Inflammatory macrophage treated with lipopolysaccharide for 1 hour (primary cell): Measurements from ENCODE around the gene RHBDD1.

Experiments
- DNase-seq, 2 donors: peaks; one replicate each; pipeline ENCODE4 v3.0.0-alpha.2; 2020 to 2022

RHBDD1 gene

GRCh38 chr2:226888971-226889370, 53.1 kb downstream of the RHBDD1 start:
- DNase-seq = no peak

- DNase-seq = no peak
Observed at GRCh38 chr2:226890286-226890685, 54.4 kb downstream of the RHBDD1 start.

DNA sequence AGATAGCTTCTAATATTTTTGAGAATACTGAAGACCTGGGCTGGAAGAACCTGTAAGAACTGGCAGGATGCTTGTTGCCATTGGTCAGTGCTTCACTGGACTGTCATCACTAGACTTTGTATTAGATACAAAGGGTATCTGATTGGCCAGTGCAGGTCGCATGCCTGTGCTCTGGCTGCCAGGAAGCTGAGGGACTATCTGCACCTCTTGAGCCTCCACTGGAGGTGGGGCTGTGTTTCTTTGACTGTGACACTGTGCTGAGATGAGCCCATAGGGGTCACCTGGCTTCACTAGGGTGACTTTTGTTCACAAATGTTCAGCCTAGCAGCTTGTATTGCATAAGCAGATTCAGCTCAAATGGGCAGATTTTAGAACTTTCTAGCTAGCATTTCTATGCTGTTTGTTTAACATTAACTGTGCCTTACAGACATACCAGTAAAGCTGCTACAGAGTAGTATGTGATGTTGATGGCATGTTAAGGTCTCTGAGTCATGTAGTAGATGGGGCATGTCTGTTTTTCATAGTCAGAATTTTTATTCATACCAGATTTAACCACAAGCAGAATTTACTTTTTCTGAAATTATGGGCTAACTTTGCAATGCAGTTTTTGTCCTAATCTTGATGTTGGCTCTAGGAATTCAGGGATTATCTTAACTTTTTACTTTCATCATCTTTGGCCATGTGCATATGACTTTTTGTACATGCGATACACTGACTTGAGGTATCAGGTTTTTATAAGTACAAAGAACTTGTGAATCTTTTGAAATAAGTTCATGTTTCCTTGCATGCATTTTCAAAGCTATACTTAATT, 56.1 kb downstream of the RHBDD1 start:
- no peak for DNase-seq

GRCh38 chr2:226892729-226893128, 56.9 kb downstream of the RHBDD1 start:
- DNase-seq = no peak

DNA sequence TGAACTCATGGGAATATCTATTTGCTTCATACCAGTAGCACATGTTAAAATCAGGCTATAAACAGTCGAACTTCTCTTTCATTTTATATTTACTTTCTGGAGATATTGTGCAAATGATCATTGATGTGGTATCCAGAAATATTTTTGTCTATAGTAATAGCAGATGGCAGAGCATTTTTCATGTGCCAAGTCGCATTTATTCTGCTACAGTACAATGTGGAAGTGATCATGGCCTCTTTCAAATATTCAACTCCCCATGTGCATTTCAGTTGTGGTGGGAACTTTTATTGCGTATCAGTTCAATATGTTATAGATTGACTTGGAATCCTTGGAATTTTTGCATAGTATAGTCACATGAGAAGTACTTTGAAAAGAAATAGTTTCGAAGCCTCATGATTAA, 57.4 kb downstream of the RHBDD1 start:
- no peak for DNase-seq

GRCh38 chr2:226894752-226895151, 58.9 kb downstream of the RHBDD1 start:
- DNase-seq = no peak

- no peak for DNase-seq
Observed at GRCh38 chr2:226895579-226895978, 59.7 kb downstream of the RHBDD1 start.

GRCh38 chr2:226898121-226898520, 62.3 kb downstream of the RHBDD1 start:
- DNase-seq = no peak

GRCh38 chr2:226898897-226899296, 63.0 kb downstream of the RHBDD1 start:
- DNase-seq = no peak

DNA sequence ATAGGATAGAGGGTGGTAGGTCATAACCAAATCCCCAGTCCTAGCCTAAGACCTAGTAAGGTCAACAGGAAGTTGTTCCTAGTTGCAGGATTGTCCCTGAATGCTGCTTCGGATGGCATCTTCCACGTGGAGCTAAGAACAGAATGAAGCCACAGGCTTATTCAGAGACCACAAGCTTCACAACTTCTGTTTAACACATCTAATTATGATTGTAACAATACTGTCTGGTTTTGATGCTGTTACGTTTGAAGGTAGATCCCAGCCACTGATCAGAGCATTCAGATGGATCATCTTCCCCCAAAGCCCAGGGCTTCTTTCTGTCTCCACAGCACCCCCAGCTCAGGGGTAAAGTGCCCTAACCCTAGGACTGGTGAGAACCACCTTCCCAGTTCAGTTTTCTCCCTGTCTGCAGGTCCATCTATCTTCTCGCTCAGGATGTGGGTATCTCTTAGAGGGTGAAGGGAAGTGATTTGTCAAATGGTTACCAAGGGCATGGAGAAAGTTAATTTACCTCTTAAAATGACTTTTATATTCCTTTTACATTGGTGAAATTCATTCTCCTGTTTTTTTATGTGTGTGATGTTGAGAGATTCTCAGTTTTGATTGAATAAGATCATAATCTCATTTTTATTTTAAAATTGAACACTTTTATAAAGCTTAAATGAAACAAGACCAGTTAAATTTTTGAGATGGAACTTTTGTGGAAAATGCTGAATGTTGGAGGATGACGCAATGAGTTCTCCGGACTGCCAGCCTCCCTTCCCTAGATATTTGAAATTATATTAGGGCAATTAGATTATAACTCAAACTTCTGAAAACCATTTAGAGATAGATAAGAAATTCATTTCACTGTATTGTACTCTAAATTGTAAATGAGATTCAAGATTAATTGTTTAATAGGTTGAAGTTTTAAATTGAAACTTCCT, 66.5 kb downstream of the RHBDD1 start:
- no peak for DNase-seq

DNA sequence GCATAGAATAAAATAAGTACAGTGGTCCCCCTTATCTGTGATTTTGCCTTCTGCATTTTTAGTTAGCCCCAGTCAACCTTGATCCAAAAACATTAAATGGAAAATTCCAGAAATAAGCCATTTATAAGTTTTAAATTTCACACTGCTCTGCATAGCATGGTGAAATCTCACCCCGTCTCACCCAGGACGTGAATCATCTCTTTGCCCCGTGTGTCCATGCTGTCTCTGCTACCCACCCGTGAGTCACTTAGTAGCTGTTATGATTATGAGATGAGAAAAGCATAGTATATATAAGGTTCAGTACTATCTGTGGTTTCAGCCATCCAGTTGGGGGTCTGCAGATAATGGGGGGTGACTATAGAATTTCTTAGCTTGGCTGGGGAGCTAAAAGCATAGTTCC, 67.3 kb downstream of the RHBDD1 start:
- no peak for DNase-seq

GRCh38 chr2:226904592-226904991, 68.7 kb downstream of the RHBDD1 start:
- no peak for DNase-seq

DNA sequence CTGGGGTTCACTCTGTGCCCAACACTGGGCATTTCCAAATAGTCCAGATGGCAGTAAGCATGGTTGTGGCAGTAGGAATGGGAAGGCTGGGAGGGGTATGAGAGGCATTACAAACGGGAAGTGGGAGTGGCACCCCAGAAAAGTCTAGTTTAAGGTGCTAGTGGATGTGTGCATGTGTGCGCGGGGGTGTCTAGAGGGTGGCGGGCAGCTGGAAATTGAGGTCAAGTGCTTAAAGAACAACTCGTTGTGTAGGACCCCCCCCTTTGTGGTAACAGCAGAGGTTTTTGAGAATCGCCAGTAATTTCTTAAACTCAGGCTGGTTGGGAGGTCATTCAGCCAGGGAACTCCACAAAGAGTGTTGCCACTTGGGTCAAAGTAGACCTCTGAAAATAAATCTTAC, 69.9 kb downstream of the RHBDD1 start:
- DNase-seq = no peak

GRCh38 chr2:226906163-226906693, 70.4 kb downstream of the RHBDD1 start:
- no peak for DNase-seq

- no peak for DNase-seq
Observed at GRCh38 chr2:226909126-226909525, 73.3 kb downstream of the RHBDD1 start.

DNA sequence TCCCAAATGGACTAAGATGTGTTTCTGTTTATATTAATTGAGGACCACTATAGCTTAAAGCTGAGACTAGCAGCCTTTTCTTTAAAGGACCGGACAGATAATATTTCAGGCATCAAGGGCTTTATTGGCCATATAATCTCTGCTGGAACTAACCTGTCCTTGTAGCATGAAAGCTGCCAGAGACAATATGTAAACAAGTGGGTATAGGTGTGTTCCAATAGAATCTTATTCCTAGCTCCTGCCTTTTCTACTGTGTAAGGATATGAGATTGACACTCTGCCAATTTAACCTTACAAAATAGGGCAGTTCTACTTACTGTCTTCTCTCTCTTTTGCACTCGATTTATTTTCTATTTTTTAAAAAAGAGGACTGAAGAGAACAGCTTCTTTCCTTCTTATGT, 74.0 kb downstream of the RHBDD1 start:
- no peak for DNase-seq

GRCh38 chr2:226910384-226910783, 74.5 kb downstream of the RHBDD1 start:
- no peak for DNase-seq

- DNase-seq = no peak
Observed at GRCh38 chr2:226911932-226912331, 76.1 kb downstream of the RHBDD1 start.

DNA sequence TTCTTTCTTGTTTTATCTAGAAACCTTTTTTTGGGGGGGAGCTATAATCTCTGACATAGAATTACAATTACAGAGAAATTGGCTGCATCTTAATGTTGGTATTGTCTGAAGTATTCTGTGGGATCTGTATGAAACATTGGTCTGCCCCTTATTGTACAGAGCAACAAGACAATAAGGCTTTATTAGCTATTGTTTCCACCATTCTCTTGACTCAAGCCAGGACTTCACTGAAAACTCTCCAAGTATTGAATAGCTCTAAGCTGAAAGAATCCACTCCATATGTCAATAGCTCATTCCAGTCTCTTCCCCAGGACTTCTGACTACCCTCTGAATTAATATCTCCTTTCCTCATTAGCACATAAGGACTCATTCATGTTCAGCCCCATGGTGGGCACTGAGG, 77.8 kb downstream of the RHBDD1 start:
- no peak for DNase-seq

GRCh38 chr2:226915846-226916360, 80.0 kb downstream of the RHBDD1 start:
- DNase-seq = no peak

- no peak for DNase-seq
Observed at GRCh38 chr2:226916669-226917068, 80.8 kb downstream of the RHBDD1 start.

- DNase-seq = no peak
Observed at GRCh38 chr2:226932443-226932842, 96.6 kb downstream of the RHBDD1 start.

- DNase-seq = no peak
Observed at GRCh38 chr2:226934546-226935201, 98.8 kb downstream of the RHBDD1 start.
